ENCODE measurements around the gene APOA4.

Gene APOA4

DNA sequence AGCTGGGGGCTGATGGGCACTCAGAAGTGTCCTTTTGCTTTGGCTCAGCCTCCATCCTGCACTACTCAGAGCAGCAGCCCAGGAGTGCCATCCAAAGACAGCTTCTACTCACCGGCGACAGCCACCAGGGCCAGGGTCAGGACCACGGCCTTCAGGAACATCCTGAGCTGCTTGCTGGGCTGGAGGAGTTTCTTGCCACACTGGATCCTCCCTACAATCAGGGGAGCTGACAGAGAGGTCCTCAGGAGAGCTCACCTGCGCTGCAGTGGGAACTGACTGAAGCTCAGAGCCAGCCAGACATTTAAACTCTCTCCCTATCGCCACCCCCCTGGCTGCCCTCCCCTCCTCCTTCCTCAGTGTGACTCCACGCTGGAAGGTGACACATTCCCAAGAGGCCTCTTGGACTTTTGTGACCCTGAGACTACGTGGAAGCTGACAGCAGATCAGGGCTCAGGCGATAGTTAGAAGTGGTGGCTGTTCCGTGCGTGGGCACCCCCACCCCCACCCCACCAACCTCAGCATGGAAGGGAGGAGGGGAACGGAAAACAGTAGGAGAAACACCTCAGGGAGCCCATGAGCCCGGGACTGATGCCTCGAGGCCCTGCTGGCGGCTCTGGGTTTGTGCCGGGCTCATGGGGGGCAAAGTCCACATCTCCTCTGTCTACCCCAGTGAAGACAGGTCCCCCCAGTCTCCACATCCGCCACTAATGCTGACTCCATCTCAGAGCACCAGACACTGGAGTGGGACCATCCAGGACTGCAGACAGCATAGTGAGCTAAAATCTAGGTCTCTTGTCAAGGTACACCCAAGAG, at the start of gene APOA4:
APOA4 (minus strand) TSS at position 274 of the 813 bp plus-strand sequence; CDS start at position 161, 113 bp downstream.
- no peak for FAIRE-seq

DNA sequence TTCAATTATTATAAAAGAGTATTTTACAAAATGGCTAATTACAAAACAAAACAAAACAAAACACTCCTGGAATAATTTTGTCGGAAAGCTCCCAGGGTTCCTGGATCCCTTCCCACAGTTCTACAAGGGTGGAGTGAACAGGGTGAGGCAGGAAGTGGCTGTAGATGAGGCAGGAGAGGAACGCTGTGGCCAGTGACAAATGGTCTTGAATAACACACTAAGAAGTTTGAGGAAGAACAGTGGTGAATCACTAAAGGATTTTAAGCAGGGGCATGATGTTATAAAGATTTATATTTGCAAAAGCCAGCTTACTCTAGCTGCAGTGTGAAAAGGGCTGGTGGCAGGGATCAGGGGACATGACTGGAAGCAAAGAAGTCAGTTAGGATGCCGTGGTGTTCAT, 48.1 kb upstream of the APOA4 start:
- FAIRE-seq: no peak

DNA sequence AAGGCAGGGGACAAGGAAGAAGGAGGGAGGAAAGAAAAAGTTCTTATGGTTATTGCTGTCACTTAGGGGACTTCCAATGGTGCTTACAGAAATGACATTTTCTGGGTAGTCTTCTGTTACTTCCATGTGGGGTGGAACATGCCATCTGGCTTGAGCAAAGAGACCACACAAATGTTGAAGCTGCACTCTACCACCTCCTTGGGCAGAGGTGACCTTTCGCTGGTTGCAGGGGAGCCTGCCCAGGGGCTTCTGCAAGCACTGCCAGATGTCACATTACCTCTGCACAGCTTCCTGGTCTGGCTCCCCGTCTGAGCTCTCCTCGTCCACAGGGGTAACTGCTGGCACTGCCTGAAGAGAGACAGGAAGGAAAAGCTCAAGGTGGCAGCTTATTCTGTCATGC, 47.0 kb upstream of the APOA4 start:
- no peak for FAIRE-seq

DNA sequence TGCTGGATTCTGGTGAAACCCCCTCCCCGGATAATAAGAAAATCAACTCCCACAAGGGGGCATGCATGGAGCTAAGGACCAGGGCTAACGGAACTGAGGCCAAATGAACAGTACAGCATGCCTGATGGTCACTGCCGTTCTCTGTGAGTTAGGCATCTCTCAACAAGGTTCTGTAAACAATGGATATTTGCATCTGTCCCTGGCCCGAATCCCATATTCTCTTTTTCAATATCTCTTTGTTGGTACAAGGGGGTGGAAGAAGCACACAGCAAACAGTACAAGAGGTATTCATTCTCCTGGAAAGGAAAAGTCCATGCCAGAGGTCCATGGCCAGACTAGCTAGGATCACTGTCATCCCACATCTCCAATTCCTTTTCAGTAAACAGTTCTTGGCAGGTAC, 46.5 kb upstream of the APOA4 start:
- FAIRE-seq: no peak

- no peak for FAIRE-seq
Measured at GRCh38 chr11:116868066-116868465, 45.0 kb upstream of the APOA4 start.

- FAIRE-seq: no peak
Measured at GRCh38 chr11:116867619-116868018, 44.5 kb upstream of the APOA4 start.

DNA sequence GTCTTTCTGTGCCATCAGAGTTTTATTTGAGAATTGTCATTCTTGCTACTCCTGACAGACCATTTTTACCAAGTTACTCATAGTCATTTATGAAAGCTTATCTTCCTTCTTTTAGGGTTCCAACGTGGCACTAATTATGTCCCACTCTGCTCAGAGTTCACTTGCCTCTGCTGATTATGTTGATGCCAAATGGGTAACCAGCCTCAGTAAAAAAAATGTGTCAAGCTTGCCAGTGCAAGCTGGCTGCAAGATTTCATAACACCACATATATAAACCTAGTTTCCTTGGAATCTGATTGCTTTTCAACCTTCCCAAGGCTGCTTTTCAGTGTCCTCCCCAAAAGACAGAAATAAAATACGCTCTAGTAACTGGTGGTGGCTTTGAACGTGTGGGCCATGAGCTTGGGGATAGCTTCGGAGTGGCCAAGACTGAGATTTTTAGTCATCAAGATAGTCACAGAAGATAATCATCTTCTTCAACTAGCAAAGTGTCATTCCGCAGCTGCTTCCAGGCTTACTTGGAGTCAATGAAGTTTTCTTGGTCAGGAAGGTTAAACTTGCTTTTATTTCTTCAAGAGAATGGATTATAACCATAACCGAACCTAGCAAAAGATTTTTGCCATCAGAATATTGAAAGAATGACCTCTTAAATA, 43.8 kb upstream of the APOA4 start:
- FAIRE-seq: no peak

DNA sequence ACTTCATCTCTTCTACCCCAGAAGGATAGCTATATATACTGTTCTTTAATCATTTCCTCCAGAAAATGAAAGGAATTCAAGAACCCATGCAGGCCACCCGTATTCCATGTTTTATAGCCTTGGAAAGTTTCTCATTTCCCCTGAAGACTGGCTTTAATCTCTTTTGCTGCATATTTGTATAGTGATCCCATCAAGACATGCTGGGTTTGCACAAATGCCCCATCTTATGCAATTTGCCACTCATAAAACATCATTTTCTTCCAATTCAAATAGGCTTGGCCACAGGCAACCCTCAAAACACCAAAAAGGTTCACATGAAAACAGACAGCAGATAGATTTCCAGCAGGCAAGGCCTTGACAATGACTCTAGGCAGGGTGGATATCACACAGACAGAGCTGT, 42.6 kb upstream of the APOA4 start:
- no peak for FAIRE-seq

GRCh38 chr11:116864531-116864930, 41.4 kb upstream of the APOA4 start:
- FAIRE-seq: no peak

DNA sequence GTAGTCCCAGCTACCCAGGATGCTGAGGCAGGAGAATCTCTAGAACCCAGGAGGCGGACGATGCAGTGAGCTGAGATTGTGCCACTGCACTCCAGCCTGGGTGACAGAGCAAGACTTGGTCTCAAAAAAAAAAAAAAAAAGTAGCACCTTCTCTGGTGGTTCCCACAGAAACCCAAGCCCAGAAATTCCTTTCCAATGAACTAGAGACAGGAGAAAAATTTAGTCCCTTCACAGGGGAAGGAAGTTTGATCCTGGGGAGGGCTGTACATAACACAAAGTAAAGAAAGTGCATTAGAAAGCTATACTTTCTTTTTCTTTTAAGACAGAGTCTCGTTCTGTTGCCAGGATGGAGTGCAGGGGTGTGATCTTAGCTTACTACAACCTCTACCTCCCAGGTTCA, 39.8 kb upstream of the APOA4 start:
- no peak for FAIRE-seq

DNA sequence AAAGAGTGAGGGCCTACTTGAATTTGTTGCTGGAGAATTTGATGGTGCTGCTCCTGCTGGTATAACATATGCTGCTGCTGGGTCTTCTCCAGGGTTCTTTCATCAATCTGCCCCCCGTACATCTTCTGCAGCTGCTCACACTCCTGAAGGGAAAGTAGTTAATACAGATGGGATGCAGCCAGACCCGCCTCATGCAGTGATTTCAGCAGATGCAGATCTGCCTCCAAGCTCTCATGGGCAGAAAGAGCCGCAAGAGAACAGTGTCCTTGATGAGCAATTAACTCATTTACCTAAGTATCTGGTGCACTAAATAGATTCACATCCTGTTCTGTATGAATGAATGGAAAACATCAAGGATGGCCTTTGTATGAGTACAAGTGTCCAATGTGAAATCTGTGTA, 39.1 kb upstream of the APOA4 start:
- no peak for FAIRE-seq

DNA sequence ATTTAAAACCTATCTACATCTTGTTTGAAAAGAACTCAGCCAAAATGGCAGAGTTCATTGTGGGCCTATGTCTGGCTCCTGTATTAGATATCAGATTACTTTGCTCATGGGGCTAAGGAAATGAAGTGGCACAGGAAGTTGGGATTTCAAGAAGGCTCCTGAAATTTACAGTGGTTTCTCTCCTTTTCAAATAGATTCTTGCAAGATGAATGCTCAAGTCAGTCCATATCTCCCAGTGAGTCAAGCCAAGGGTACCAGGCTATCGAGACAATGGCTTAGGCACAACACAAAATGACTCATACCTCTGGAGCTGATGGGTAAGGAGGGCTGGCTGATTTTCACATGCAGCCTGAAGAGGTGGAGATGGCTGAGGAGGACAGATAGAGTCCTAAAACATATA, 38.4 kb upstream of the APOA4 start:
- FAIRE-seq: no peak

DNA sequence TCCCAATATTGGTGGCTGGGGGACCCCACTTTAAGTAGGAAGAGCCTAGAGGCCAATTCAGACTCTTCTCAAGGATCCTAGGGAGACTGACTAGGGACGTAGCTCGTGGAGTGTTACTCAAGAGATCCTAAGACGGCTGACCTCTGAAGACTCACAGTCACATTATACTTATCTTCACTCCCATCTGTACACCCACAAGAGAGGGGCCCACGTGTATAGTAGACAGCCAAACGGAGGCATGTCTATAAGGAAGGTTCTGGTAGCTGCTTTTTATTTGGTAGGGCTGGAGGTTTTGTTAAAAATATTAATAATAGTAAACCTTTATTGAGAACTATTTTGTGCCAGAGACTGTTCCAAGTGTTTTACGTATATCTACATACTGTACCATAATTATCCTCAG, 37.2 kb upstream of the APOA4 start:
- FAIRE-seq: no peak

DNA sequence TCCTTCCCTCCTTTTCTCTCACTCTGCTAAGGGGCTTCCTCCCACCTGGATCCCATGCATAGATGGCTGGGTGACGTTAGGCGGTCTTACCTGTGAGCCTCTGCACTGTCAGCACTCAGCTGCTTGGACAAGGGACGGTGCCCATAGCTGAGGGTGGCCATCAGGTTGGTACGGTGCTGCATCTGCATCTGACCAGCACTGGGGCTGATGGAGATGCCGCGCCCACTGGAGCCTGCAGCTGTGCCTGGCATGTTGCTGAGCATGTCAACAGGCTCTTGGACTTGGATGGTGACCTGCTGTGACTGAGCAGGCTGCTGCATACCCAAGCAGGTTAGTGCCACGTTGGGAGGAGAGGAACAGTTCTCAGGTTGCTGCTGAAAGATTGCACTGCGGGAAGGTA, 36.1 kb upstream of the APOA4 start:
- FAIRE-seq: no peak

DNA sequence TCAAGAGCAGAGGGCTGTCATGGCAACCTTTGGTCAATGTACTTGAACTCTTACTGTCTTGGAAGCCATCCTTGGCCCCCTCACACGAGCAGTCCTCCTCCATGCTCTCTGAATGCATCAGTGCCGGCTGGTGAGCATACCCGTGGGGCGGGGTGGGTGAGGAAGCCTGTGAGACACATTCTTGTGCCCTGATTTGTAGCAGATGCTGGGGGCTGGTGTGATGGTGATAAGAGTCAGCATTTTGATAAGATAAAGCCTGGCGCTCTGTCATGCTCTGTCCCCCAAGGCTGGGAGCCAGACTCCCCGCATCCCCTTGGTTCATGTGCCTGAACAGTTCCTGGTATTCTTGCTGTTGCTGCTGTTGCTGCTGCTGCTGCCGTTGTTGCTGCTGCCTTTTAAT, 34.8 kb upstream of the APOA4 start:
- FAIRE-seq: no peak

DNA sequence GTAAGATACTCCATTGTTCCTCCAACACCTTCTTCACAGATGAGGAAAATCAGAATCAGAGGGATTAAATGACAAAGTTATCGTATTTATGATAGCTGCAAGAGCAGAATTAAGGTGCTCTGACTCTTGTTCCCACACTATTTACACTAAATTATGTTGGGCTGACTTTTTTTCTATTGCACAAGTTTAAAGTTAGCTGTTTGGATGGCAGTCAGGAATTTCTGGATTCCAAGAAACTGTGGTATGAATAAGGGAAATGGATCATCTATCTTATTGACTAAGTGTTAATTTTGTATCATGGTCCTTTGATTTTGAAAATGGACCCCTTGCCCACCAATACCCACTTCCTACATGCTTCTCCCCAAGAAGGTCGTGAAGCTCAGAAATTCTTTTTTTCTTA, 34.2 kb upstream of the APOA4 start:
- no peak for FAIRE-seq

DNA sequence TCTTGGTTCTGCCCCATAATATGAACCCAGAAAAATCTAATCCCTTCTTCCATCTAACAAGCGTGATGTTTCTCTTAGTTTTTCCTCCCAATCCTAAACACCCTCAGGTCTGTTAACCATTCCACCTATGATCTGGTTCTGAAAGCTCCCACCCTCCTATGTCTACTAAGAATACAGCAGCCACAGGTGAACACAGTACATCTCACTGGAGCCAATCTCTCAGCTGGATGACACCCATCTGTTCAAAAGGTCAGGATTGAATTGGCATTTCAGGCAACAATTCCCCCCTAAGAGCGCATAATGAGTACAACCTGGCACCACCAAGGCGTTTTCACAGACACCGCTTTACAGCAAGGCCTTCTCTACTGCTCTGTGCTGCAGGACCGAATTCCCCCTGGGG, 33.3 kb upstream of the APOA4 start:
- no peak for FAIRE-seq

- no peak for FAIRE-seq
Measured at GRCh38 chr11:116855413-116855812, 32.3 kb upstream of the APOA4 start.

DNA sequence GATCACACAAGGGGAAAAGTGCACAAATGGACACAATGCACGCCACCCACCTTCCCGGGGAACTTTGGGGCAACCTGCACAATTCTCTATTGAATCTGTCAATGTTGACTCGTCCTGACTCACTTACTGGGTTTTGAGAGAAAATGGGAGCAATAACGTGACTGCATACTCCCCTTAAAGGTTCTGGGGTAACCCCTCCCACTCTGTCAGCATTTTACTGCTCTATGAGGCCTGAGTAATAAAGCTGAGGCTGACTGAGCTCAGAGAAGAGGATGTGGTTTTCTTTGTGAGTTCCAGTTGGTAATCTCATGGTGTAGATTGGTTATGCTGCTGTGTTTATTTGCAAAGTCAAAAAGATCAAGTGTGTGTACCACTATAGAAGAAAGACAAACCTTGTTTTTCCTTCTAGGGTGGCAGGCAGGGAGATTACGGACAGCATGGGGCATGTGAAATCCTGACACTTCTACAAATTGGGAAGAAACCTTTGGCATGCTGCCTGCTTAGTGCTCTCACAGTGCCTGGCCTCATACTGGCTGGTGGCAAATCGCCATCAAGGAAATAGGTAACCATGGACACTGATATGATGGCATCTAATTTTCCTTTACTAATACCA, 30.5 kb upstream of the APOA4 start:
- no peak for FAIRE-seq

DNA sequence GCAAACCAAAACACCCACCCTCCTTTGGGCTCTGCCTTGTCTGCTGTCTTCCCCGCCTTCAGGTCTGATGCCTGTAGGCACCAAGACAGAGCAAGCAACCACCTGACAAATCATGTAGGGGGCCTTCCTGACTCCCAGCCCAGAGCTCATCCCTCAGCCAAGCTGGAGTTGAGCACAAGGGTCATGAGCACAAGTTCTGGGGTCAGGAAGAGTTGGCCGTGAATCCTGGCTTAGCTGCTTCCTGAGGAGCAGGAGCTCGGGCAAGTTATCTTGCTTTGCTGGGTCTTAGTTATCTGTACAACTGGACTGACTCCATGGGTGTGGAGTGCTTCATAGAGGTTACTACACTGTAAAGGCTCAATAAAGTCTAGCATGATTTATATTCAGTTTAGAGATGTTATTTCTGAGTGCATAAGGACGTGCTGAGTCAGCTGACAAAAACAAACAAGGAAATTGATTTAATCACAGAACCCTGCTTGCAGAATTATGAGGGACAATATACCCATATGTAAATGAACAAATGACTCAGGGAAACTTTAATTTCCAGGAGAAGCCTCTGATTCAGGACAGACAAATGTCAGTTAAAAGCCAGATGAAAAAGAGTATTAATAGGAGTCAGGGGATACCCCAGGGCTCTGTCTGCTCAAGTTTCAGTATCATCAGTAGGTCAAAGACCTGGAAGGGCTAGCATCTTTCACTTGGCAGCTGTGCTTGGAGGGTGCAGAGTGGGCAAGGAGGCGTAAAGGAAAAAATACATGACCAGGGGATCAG, 29.3 kb upstream of the APOA4 start:
- no peak for FAIRE-seq

- FAIRE-seq: no peak
Measured at GRCh38 chr11:116851626-116852025, 28.5 kb upstream of the APOA4 start.

GRCh38 chr11:116849486-116849885, 26.4 kb upstream of the APOA4 start:
- no peak for FAIRE-seq

DNA sequence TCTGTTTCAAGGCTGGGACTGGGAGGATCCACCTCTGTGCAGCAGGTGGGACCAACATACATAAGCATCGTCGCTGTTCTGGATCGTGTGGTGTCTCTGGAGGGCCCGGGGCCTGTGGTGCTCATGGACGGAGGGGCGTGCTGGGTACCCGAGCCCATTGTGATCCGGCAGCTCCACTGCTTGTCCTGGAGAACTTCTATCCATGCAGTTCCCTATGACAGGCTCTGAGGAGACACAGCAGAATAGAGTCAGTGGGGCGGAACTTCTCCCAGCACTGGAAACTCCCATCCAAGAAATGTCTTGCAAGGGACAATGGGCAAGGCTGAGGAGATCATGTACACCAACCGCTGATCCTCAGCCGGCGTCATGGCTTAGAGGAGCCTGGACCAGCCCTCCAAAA, 26.0 kb upstream of the APOA4 start:
- no peak for FAIRE-seq

DNA sequence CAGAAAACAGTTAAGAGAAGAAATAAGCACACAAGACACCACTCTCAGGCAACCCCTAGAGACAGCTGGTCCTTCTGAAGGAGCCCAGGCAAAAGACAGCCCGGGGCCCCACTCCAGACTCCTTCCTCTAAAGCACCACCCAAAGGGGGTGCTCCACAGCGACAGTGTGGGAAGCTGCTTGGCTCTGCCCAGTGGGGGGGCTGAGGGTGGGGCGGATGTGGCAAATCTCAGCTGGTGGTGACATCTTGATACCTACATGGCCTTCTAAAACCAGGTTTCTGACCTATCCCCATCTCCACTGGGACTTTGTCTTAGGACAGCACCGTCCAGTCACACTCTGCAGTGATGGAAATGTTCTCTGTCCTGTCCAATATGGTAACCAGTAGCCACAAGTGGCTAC, 24.5 kb upstream of the APOA4 start:
- FAIRE-seq: no peak

Measured in G401.6 (cell line).